HUDEP-2 (cell line): ENCODE results near the gene ARSJ.
A peak's percentile ranks its signal among the peaks of the same experiment; 100 is the strongest.
"Not testable (repeated sequence)": the region's sequence is repeated elsewhere in the genome, so short reads cannot be mapped to it uniquely, and the experiment has no call there.

ENCODE experiments used
- DNase-seq, 76 experiments: peaks; one replicate each; lab custom pipeline; 2025; ENCODE audit not compliant: unreplicated experiment in 76 of 76; lab: John Stamatoyannopoulos, UW

ARSJ gene

GRCh38 chr4:113979148-113979904 is at the start of gene ARSJ:
Gene ARSJ (minus strand): TSS chr4:113979647. CDS start chr4:113978834, 813 bp downstream.
- DNase-seq: no peak

- no peak for DNase-seq
These were observed 48.6 kb upstream of the ARSJ start for GRCh38 chr4:114028071-114028470.

GRCh38 chr4:114027596-114027995 is 48.1 kb upstream of the ARSJ start:
- DNase-seq: no peak

GRCh38 chr4:114026447-114026846 is 47.0 kb upstream of the ARSJ start:
- no peak for DNase-seq

- no peak for DNase-seq
These were observed 45.8 kb upstream of the ARSJ start for GRCh38 chr4:114025176-114025777.

GRCh38 chr4:114021451-114021850 is 42.0 kb upstream of the ARSJ start:
- no peak for DNase-seq

- no peak for DNase-seq
These were observed 40.5 kb upstream of the ARSJ start for GRCh38 chr4:114019969-114020358.

- DNase-seq: no peak
These were observed 40.0 kb upstream of the ARSJ start for GRCh38 chr4:114019276-114019968.

- no peak for DNase-seq
These were observed 37.9 kb upstream of the ARSJ start for GRCh38 chr4:114017120-114017917.

- no peak for DNase-seq
These were observed 36.0 kb upstream of the ARSJ start for GRCh38 chr4:114015444-114015899.

- not testable (repeated sequence) for DNase-seq
These were observed 33.8 kb upstream of the ARSJ start for GRCh38 chr4:114013201-114013600.

- DNase-seq: peak in 1 of 76 experiments; percentile 0
These were observed 33.3 kb upstream of the ARSJ start for GRCh38 chr4:114012749-114013148.

GRCh38 chr4:114005569-114006442 is 26.4 kb upstream of the ARSJ start:
- DNase-seq: no peak

GRCh38 chr4:114004483-114005226 is 25.2 kb upstream of the ARSJ start:
- DNase-seq: not testable (repeated sequence)

GRCh38 chr4:113998531-113998930 is 19.1 kb upstream of the ARSJ start:
- no peak for DNase-seq

GRCh38 chr4:113998079-113998478 is 18.6 kb upstream of the ARSJ start:
- DNase-seq: no peak

GRCh38 chr4:113997206-113997605 is 17.8 kb upstream of the ARSJ start:
- no peak for DNase-seq

- no peak for DNase-seq
These were observed 17.2 kb upstream of the ARSJ start for GRCh38 chr4:113996599-113997177.

GRCh38 chr4:113993887-113994286 is 14.4 kb upstream of the ARSJ start:
- no peak for DNase-seq
